Peyer's patch (tissue), 4 donors: Measurements from ENCODE around the gene SFXN2.

Experiments used
- POLR2A ChIP-seq, 2 donors: fragments of 450-650 bp; IDR thresholded peaks; one replicate each; pipeline ENCODE4 v1.5.1; 2017; ENCODE audit warnings: antibody characterized with exemption in 2 of 2, mild to moderate bottlenecking in 2 of 2, moderate library complexity in 2 of 2
- TF ChIP-seq, protein P1 (sequence below), 6 experiments: fragments of 450-650 bp in 4 of 6; fragments of 200-600 bp in 2 of 6; sonication (generic) in 1 of 6; IDR thresholded peaks; one replicate each; pipeline ENCODE4 v1.5.1; 2017 to 2019; ENCODE audit warnings: antibody characterized with exemption in 6 of 6, mild to moderate bottlenecking in 3 of 6, moderate library complexity in 1 of 6

DNA sequence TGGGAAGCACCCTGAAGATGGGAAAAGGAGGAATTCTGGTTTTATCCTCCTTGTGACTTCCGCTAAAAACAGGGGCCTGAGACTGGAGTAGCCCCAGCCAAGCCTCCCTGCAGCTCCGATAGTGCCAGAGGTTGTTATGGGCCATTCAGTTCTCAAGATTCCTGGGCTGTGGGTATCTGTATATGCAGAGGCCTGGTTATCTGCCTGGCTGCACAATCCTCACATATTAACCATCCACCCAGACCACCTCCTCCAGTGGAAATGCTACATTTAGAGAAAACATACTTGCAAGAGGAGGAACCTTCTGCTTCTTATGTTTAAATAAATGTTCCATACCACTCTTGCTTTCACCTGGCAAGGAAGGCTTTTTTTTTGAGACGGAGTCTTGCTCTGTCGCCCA lies 34.8 kb upstream of the SFXN2 start:
- TF ChIP-seq, protein P1, sequence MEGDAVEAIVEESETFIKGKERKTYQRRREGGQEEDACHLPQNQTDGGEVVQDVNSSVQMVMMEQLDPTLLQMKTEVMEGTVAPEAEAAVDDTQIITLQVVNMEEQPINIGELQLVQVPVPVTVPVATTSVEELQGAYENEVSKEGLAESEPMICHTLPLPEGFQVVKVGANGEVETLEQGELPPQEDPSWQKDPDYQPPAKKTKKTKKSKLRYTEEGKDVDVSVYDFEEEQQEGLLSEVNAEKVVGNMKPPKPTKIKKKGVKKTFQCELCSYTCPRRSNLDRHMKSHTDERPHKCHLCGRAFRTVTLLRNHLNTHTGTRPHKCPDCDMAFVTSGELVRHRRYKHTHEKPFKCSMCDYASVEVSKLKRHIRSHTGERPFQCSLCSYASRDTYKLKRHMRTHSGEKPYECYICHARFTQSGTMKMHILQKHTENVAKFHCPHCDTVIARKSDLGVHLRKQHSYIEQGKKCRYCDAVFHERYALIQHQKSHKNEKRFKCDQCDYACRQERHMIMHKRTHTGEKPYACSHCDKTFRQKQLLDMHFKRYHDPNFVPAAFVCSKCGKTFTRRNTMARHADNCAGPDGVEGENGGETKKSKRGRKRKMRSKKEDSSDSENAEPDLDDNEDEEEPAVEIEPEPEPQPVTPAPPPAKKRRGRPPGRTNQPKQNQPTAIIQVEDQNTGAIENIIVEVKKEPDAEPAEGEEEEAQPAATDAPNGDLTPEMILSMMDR (IDR thresholded peaks at IDR 0.05): no peak
- no peak for TF ChIP-seq POLR2A (IDR thresholded peaks at IDR 0.05)
